PC-3 (cell line): ENCODE results near the gene AHCYL2. TPM values are rescaled to one million over a fixed set of nuclear protein-coding genes. Genes with fewer than 3 reads are reported as not detected.

ENCODE experiments used
- ATAC-seq: fragments of 200-7000 bp; cut with Tn5 transposase; 2 replicates; pipeline ENCODE4 v1.9.1; 2020; ENCODE audit warnings: mild to moderate bottlenecking, moderate library complexity
- BruUV-seq: library from RNA; stranded (reverse); fragments of 400-500 nt; replicated peaks from 2 replicates; lab custom pipeline; 2021; lab: Mats Ljungman, UMichigan
- CTCF ChIA-PET: fragments of 300-600 bp; sonication (Branson Sonifier 250); formaldehyde crosslinking; loops from one replicate; lab custom pipeline; 2022; ENCODE audit warnings: antibody characterized with exemption; lab: Charles Lee
- POLR2A ChIA-PET: fragments of 300-600 bp; sonication (Branson Sonifier 250); formaldehyde crosslinking; loops from one replicate; lab custom pipeline; 2022; ENCODE audit warnings: antibody characterized with exemption; ENCODE audit not compliant: unreplicated experiment; lab: Charles Lee
- DNase-seq: peaks from one replicate; pipeline ENCODE4 v3.0.0-alpha.2; 2015
- H2AFZ ChIP-seq: fragments of 300-600 bp; sonication (generic); 2 replicates; pipeline ENCODE4 v1.6.0; 2016; ENCODE audit warnings: antibody characterized with exemption, low read length
- H3F3A ChIP-seq: fragments of 300-600 bp; sonication (generic); one replicate; pipeline ENCODE4 v1.6.0; 2017; ENCODE audit warnings: antibody characterized with exemption, low read length, control low read depth, mild to moderate bottlenecking; ENCODE audit not compliant: unreplicated experiment
- H3K27ac ChIP-seq: fragments of 300-600 bp; sonication (generic); 2 replicates; pipeline ENCODE4 v1.5.1; 2016; ENCODE audit warnings: mild to moderate bottlenecking, low read length
- H3K27me3 ChIP-seq: fragments of 300-600 bp; sonication (generic); 2 replicates; pipeline ENCODE4 v1.6.1; 2016; ENCODE audit warnings: low read length, mixed read lengths
- H3K36me3 ChIP-seq: fragments of 300-600 bp; sonication (generic); 2 replicates; pipeline ENCODE4 v1.6.1; 2016; ENCODE audit warnings: low read depth, mixed run types, low read length, mixed read lengths
- H3K4me1 ChIP-seq: fragments of 300-600 bp; sonication (generic); 2 replicates; pipeline ENCODE4 v1.5.1; 2016; ENCODE audit warnings: low read length; ENCODE audit not compliant: insufficient read depth
- H3K4me2 ChIP-seq: fragments of 300-600 bp; sonication (generic); 2 replicates; pipeline ENCODE4 v1.6.0; 2016; ENCODE audit warnings: low read length
- H3K4me3 ChIP-seq: fragments of 300-600 bp; sonication (generic); 2 replicates; pipeline ENCODE4 v1.5.1; 2016; ENCODE audit warnings: mild to moderate bottlenecking, low read length, mixed read lengths
- H3K79me2 ChIP-seq: fragments of 300-600 bp; sonication (generic); 2 replicates; pipeline ENCODE4 v1.6.1; 2017; ENCODE audit warnings: low read length, mixed read lengths
- H3K9ac ChIP-seq: fragments of 300-600 bp; sonication (generic); 2 replicates; pipeline ENCODE4 v1.6.0; 2016; ENCODE audit warnings: mild to moderate bottlenecking, low read length
- H3K9me2 ChIP-seq: fragments of 300-600 bp; sonication (generic); replicated peaks from 2 replicates; pipeline ENCODE4 v1.6.1; 2016; ENCODE audit warnings: mixed run types, low read length, mixed read lengths
- H3K9me3 ChIP-seq: fragments of 300-600 bp; sonication (generic); 2 replicates; pipeline ENCODE4 v1.6.1; 2016; ENCODE audit warnings: low read length, mixed read lengths
- H4K20me1 ChIP-seq: fragments of 300-600 bp; sonication (generic); 2 replicates; pipeline ENCODE4 v1.6.1; 2016; ENCODE audit warnings: low read length, mixed read lengths
- CTCF ChIP-seq: fragments of 300-600 bp; sonication (generic); conservative IDR thresholded peaks from 2 replicates; pipeline ENCODE4 v1.5.1; 2017; ENCODE audit warnings: antibody characterized with exemption, low read depth, mild to moderate bottlenecking, low read length
- EZH2 ChIP-seq: fragments of 300-600 bp; sonication (generic); IDR thresholded peaks from one replicate; pipeline ENCODE4 v1.6.1; 2017; ENCODE audit warnings: antibody characterized with exemption, mild to moderate bottlenecking, low read length; ENCODE audit not compliant: unreplicated experiment
- EZH2phosphoT487 ChIP-seq: fragments of 300-600 bp; sonication (generic); IDR thresholded peaks from 2 replicates; pipeline ENCODE4 v1.6.1; 2018; ENCODE audit warnings: mild to moderate bottlenecking, antibody characterized with exemption, low read length, borderline replicate concordance
- intact Hi-C: fragments of 100-400 bp; cut with micrococcal nuclease; formaldehyde crosslinking; loops from 2 replicates; pipeline ENCODE4 v1.9.0; 2023
- total RNA-seq: library from RNA; depleted of rRNA; stranded (reverse); fragments of >200 nt; gene quantifications from 2 replicates; pipeline ENCODE4 v1.2.3, GENCODE V29; 2014

AHCYL2 gene
- total RNA-seq, 1 experiment from 2014 or later: 9.2 TPM

GRCh38 chr7:129191272-129191671 is 33.6 kb upstream of the AHCYL2 start:
- DNase-seq (no peak), ATAC-seq (no peak)
- Histone ChIP-seq H3K27ac (no peak overlapping the region), H3K9me2 (no peaks in the 10 kb centered on the region), H3K36me3 (no peaks in the 10 kb centered on the region), H2AFZ (no peak overlapping the region), H3K79me2 (peaks cover 10% of the 10 kb centered on the region; the same call in 1 of the 2 replicates), H3K9me3 (no peaks in the 10 kb centered on the region), H3K4me2 (no peak overlapping the region), H3K4me1 (peaks cover 9% of the 10 kb centered on the region; the same call in 1 of the 2 replicates), H3K4me3 (no peak overlapping the region), H3F3A (no peaks in the 10 kb centered on the region), H3K27me3 (no peaks in the 10 kb centered on the region), H3K9ac (no peak overlapping the region), H4K20me1 (0 out of 2 replicates have a peak, but pooled peaks cover 3% of the 10 kb centered on the region)
- POLR2A ChIA-PET: no interaction called here
- no TSS peak for BruUV-seq
- CTCF ChIA-PET: no interaction called here
- intact Hi-C loops: no loop called here
- TF ChIP-seq CTCF (no peak), EZH2 (no peak), EZH2phosphoT487 (no peak)

GRCh38 chr7:129193892-129194291 is 30.9 kb upstream of the AHCYL2 start:
- H3F3A ChIP-seq: no peaks in the 10 kb centered on the region
- H3K9ac ChIP-seq: no peak overlapping the region
- 0 out of 2 replicates have a peak, but pooled peaks cover 3% of the 10 kb centered on the region for H4K20me1 ChIP-seq
- H3K79me2 ChIP-seq: peaks cover 10% of the 10 kb centered on the region; the same call in 1 of the 2 replicates
- no peaks in the 10 kb centered on the region for H3K27me3 ChIP-seq
- CTCF ChIA-PET: no interaction called here
- H3K9me3 ChIP-seq: no peaks in the 10 kb centered on the region
- no peak overlapping the region for H3K27ac ChIP-seq
- H3K4me2 ChIP-seq: no peak overlapping the region
- H3K36me3 ChIP-seq: no peaks in the 10 kb centered on the region
- TF ChIP-seq CTCF (no peak), EZH2phosphoT487 (no peak)
- intact Hi-C loops: no loop called here
- H3K4me3 ChIP-seq: no peak overlapping the region
- no TSS peak for BruUV-seq
- no peak overlapping the region for H2AFZ ChIP-seq
- POLR2A ChIA-PET: interaction anchor here (0.7 kb wide), 1 partner anchor 237 kb away, joined by 5 read pairs; no protein-coding TSS in a partner anchor
- no peak for ATAC-seq
- DNase-seq: no peak
- peaks cover 9% of the 10 kb centered on the region; the same call in 1 of the 2 replicates for H3K4me1 ChIP-seq
- no peaks in the 10 kb centered on the region for H3K9me2 ChIP-seq

- TF ChIP-seq CTCF: no peak
- no peak for TF ChIP-seq EZH2phosphoT487
- TF ChIP-seq EZH2: no peak
- Histone ChIP-seq H3K9me2 (no peaks in the 10 kb centered on the region), H3K9ac (no peak overlapping the region), H4K20me1 (0 out of 2 replicates have a peak, but pooled peaks cover 3% of the 10 kb centered on the region), H3K27ac (no peak overlapping the region), H3K4me1 (no peaks in the 10 kb centered on the region), H3K36me3 (no peaks in the 10 kb centered on the region), H3F3A (no peaks in the 10 kb centered on the region), H2AFZ (no peak overlapping the region), H3K79me2 (no peaks in the 10 kb centered on the region), H3K27me3 (no peaks in the 10 kb centered on the region), H3K4me3 (no peak overlapping the region), H3K9me3 (no peaks in the 10 kb centered on the region), H3K4me2 (no peak overlapping the region)
- CTCF ChIA-PET: interaction anchor here (1.1 kb wide), 1 partner anchor 34 kb away, joined by 3 read pairs; no protein-coding TSS in a partner anchor
- intact Hi-C loops: no loop called here
- POLR2A ChIA-PET: no interaction called here
- no peak for DNase-seq
- ATAC-seq: no peak
- BruUV-seq: no TSS peak
Observed at GRCh38 chr7:129197771-129198170, 27.1 kb upstream of the AHCYL2 start.
